ENCODE data around the gene NKPD1.

The NKPD1 gene

GRCh38 chr19:45152504-45153338, 8.1 kb downstream of the NKPD1 start:
- no peak for DNase-seq

- no peak for DNase-seq
Observed at GRCh38 chr19:45151821-45152503, 8.8 kb downstream of the NKPD1 start.

- DNase-seq = no peak
Observed at GRCh38 chr19:45151320-45151719, 9.5 kb downstream of the NKPD1 start.

GRCh38 chr19:45150751-45151281, 10.0 kb downstream of the NKPD1 start:
- DNase-seq = no peak

GRCh38 chr19:45150180-45150579, 10.6 kb downstream of the NKPD1 start:
- DNase-seq = no peak

GRCh38 chr19:45149129-45149528, 11.7 kb downstream of the NKPD1 start:
- DNase-seq = no peak

GRCh38 chr19:45147835-45148676, 12.7 kb downstream of the NKPD1 start:
- DNase-seq = no peak

- DNase-seq = no peak
Observed at GRCh38 chr19:45146741-45147205, 14.0 kb downstream of the NKPD1 start.

- DNase-seq = no peak
Observed at GRCh38 chr19:45146251-45146650, 14.5 kb downstream of the NKPD1 start.

- no peak for DNase-seq
Observed at GRCh38 chr19:45145270-45146189, 15.3 kb downstream of the NKPD1 start.

- DNase-seq = no peak
Observed at GRCh38 chr19:45144431-45145269, 16.1 kb downstream of the NKPD1 start.

- no peak for DNase-seq
Observed at GRCh38 chr19:45142726-45143110, 18.1 kb downstream of the NKPD1 start.

GRCh38 chr19:45142016-45142725, 18.6 kb downstream of the NKPD1 start:
- DNase-seq = no peak

- no peak for DNase-seq
Observed at GRCh38 chr19:45141203-45141900, 19.4 kb downstream of the NKPD1 start.

- no peak for DNase-seq
Observed at GRCh38 chr19:45140533-45140932, 20.2 kb downstream of the NKPD1 start.

GRCh38 chr19:45140144-45140503, 20.7 kb downstream of the NKPD1 start:
- DNase-seq = no peak

GRCh38 chr19:45139286-45140143, 21.3 kb downstream of the NKPD1 start:
- DNase-seq = no peak

GRCh38 chr19:45138303-45138751, 22.5 kb downstream of the NKPD1 start:
- DNase-seq = no peak
